GM21528 (cell line): ENCODE results near the gene PRRG4.
A peak's percentile ranks its signal among the peaks of the same experiment; 100 is the strongest.
"Not testable (repeated sequence)": the region's sequence is repeated elsewhere in the genome, so short reads cannot be mapped to it uniquely, and the experiment has no call there.

Source experiments
- ATAC-seq: cut with Tn5 transposase; IDR thresholded peaks from one replicate; pipeline ENCODE4 v1.9.1; 2021; ENCODE audit warnings: mild to moderate bottlenecking, moderate library complexity; ENCODE audit not compliant: unreplicated experiment, low FRiP score

The PRRG4 gene

GRCh38 chr11:32829157-32829679, 509 bp upstream of the PRRG4 start:
- peak; percentile 43 for ATAC-seq

DNA sequence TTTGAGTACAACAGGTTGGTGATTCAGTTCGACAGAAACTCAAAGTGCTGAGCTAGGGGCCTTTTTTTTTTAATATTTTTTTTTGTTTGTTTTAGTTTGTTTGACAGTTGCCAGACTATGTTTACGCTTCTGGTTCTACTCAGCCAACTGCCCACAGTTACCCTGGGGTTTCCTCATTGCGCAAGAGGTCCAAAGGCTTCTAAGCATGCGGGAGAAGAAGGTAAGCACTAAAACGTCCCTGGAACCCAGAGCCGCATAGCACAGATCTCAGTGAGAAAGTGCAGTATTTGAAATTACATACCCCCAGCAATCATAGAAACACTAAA, 649 bp downstream of the PRRG4 start:
- no peak for ATAC-seq

- no peak for ATAC-seq
Measured at GRCh38 chr11:32830796-32831195, 1.1 kb downstream of the PRRG4 start.

- ATAC-seq, result no peak
Measured at GRCh38 chr11:32831221-32831620, 1.5 kb downstream of the PRRG4 start.

DNA sequence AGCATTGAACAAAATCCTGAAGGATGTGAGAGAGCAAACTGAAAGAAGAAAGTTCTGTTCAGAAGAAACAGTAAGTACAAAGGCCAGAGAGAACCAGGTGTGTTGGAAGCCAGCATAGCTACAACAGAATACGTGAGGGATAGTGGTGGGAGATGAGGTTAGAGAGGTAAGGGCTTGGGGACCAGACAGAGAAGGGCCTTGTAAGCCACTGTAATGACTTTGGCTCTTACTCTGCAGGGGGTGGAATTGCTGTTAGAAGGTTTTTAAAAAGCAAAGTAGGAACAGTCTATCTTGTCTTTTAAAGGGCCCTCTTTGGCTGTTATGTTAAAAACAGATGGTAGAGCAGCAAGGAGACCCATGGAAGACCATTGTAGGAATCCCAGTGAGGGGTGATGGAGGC, 4.2 kb downstream of the PRRG4 start:
- no peak for ATAC-seq

- no peak for ATAC-seq
Measured at GRCh38 chr11:32836946-32837345, 7.2 kb downstream of the PRRG4 start.

GRCh38 chr11:32838505-32839274, 9.0 kb downstream of the PRRG4 start:
- ATAC-seq, result no peak

GRCh38 chr11:32839308-32839707, 9.6 kb downstream of the PRRG4 start:
- ATAC-seq, result no peak

DNA sequence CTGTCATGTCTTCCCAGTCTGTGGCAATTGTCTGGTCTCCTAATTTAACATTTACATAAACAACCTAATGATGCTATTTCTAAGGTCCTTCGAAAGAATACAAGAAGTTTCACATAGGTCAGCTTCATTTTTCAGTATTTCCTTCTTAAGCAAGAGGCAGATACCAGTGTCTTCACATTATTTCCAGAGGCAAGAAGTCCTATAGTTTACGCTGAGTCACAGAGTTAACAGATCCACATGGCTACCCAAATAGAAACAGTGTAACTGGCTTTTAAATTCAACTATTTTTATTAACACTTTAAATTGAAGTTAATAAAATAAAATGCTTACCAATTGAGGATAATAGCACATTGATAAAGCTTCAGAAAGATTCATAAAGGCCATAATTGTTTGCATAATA, 10.9 kb downstream of the PRRG4 start:
- no peak for ATAC-seq

DNA sequence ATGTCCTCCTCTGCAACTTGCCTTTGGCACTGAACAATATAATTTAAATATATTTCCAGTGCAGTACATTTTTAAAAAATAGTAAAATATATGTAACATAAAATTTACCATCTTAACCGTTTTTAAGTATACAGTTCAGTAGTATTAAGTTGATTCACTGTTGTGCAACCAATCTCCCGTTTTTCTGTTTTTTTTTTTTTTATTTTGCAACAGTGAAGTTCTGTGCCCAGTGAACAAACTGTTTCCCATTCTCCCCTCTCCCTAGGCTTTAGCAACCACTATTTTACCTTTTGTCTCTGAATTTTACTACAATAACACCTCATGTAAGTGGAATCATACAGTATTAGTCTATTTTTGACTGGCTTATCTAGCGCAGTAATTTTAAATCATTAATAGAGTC, 13.8 kb downstream of the PRRG4 start:
- no peak for ATAC-seq

DNA sequence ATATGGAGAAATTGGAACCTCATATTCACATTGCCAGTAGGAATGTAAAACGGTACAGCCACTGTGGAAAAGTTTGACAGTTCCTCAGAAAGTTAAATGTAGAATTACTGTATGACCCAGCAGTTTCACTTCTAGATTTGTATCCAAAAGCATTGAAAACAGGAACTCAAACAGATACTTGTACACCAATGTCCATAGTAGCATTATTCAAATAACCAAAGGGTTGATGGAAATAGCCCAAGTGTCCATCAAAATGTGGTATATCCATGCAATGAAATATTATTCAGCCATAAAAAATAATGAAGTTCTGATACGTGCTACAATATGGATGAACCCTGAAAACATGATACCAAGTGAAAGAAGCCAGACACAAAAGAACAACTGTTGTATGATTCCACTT, 17.8 kb downstream of the PRRG4 start:
- no peak for ATAC-seq

DNA sequence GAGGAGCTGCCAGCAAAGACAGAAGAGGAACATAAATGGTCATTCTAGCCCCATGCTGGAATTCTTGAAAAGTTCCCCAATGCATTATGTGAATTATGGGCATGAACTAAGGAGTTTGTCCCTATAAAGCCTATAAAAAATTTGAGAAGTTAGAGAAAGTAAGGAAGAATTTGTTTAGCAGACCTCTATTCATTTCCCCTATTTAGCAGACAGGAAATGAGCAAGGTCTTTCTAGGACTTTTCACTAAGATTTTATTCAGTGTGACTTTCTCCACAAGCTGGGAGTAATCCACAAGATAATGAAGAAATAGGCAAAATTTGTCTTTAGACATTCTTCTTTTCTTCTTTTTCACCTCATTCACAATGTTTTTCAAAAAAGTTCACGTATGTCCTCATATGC, 20.0 kb downstream of the PRRG4 start:
- no peak for ATAC-seq

GRCh38 chr11:32851251-32851650, 21.5 kb downstream of the PRRG4 start:
- ATAC-seq, result no peak

- no peak for ATAC-seq
Measured at GRCh38 chr11:32852207-32852606, 22.5 kb downstream of the PRRG4 start.

DNA sequence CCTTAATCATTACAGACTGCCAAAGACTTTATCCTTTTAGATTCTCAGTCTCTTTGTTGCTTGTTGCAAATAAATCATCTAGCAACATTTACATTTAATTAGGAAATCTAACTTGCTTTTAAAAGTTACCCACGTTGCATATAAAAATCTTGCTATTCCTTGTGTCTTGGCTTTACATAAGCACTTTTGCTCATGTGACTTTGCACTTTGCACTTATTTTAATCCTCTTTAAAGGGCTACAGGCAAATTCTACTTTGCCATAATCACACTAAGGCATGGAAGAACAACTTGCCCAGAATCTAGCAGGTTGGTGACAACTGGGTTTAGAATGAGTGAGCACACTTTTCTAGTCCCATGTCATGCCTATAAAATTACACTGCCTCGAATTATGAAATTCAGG, 25.9 kb downstream of the PRRG4 start:
- no peak for ATAC-seq

GRCh38 chr11:32858731-32859130, 29.0 kb downstream of the PRRG4 start:
- no peak for ATAC-seq

DNA sequence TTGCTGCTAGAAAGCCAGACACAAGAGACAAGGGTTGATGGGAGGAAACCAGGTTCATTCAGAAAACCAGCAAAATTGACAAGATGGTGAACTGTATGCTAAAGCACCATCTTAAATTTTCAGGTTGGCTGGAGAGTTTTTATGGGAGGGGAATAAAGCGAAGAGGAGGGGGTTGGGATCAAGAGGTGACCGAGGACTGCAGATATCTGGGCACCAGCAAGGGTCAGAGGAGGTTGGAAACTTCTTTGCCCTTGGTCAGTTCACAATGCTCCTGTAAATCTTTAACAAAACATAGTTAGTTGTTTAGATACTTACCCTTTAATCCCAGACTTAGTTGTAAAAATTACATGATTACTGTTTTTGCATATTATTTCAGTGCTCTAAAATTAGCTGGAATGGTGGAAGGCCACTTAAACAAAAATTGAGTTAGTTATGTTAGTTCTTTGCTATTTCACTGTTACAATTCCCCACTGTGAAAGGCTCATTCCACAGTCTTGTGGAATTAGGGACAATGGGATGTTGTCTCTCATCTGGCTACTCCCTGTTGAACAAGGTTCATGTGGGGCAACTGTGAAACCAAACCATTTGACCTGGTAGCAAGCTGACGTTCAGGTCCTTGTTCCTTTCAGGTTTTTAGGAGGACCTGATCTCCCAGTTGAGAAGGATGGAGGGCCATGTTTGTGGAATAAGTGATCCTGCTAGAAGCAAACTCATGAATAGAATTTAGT, 32.3 kb downstream of the PRRG4 start:
- ATAC-seq, result no peak

GRCh38 chr11:32864555-32864954, 34.8 kb downstream of the PRRG4 start:
- ATAC-seq, result no peak

DNA sequence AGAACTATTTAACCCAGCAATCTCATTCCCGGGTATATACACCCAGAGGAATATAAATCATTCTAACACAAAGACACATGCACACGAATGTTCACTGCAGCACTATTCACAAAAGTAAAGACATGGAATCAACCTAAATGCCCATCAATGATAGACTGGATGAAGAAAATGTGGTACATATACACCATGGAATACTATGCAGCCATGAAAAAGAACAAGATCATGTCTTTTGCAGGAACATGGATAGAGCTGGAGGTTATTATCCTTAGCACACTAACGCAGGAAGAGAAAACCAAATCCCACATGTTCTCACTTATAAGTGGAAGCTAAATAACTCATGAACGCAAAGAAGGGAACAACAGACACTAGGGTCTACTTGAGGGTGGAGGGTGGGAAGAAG, 39.0 kb downstream of the PRRG4 start:
- ATAC-seq, result not testable (repeated sequence)

DNA sequence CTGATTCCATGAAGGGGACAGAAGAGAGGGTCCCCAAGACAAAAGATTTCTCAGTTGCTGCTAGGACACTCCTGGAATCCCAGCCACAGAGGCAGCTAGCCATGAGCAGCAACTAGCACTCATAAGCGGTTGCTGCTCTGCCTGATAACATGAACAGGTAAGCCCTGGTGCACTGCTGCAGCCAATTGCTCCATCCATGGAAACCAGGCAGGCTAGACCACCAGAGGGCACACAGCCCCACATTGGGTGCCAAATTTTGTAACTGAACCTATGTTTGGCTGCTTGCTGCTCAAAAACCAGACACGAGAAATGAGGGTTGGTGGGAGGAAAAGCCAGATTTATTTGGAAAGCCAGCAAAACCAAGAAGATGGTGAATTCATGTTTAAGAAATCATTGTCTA, 40.9 kb downstream of the PRRG4 start:
- ATAC-seq, result no peak

- ATAC-seq, result no peak
Measured at GRCh38 chr11:32874132-32874531, 44.4 kb downstream of the PRRG4 start.

DNA sequence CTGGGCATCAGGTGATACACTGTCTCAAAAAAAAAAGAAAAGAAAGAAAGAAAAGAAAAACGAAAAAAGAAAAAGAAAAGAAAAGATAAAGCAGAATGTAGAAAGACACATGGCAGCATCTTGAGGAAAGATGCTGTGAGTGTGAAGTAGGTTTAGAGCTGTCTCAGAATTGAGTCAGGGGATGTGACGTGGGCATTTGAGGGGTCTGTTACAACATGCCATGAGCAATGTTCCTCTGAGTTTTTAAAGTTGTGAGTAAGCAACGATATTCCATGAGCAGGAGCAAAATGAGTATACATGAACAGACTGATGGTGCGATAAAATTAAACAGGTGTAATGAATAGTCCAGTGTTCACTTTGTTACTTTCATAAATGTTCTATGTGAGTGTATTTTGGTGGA, 51.6 kb downstream of the PRRG4 start:
- no peak for ATAC-seq
